HCT116 (cell line): Measurements from ENCODE around the gene BZW2.

Experiments used
- CTCF ChIP-seq, 3 experiments: fragments of 200-600 bp in 1 of 3; sonication (generic) in 1 of 3; IDR thresholded peaks in 2 of 3; conservative IDR thresholded peaks in 1 of 3; 2 replicates each; pipeline ENCODE4 v1.5.1; 2012 to 2017; ENCODE audit warnings: low read depth in 2 of 3, low read length in 2 of 3, antibody characterized with exemption in 1 of 3, borderline replicate concordance in 1 of 3, control low read depth in 1 of 3, mild to moderate bottlenecking in 1 of 3, mixed read lengths in 1 of 3, mixed run types in 1 of 3, moderate library complexity in 1 of 3; ENCODE audit not compliant: insufficient read depth in 1 of 3
- EGR1 ChIP-seq: IDR thresholded peaks from 2 replicates; pipeline ENCODE4 v1.6.1; 2012; ENCODE audit warnings: low read depth
- EZH2 ChIP-seq: fragments of 200-600 bp; sonication (generic); IDR thresholded peaks from 2 replicates; pipeline ENCODE4 v1.6.1; 2017; ENCODE audit warnings: antibody characterized with exemption, mixed run types
- MAX ChIP-seq: IDR thresholded peaks from 2 replicates; pipeline ENCODE4 v1.6.1; 2012
- POLR2A ChIP-seq: IDR thresholded peaks from 2 replicates; pipeline ENCODE4 v1.7.0; 2011; ENCODE audit warnings: borderline replicate concordance; ENCODE audit not compliant: insufficient read depth, insufficient read length; ENCODE audit errors: extremely low read depth
- SIN3A ChIP-seq: IDR thresholded peaks from 2 replicates; pipeline ENCODE4 v1.6.1; 2012; ENCODE audit warnings: low read depth
- SRF ChIP-seq: IDR thresholded peaks from 2 replicates; pipeline ENCODE4 v1.6.1; 2012; ENCODE audit warnings: low read depth
- TCF7L2 ChIP-seq: IDR thresholded peaks from 2 replicates; pipeline ENCODE4 v1.7.0; 2011; ENCODE audit warnings: borderline replicate concordance, inconsistent platforms; ENCODE audit not compliant: insufficient read depth, insufficient read length; ENCODE audit errors: extremely low read depth
- ZFX ChIP-seq: fragments of 450-650 bp; IDR thresholded peaks from 2 replicates; pipeline ENCODE4 v1.6.1; 2017
- ZNF274 ChIP-seq: fragments of 200-500 bp; sonication (Bioruptor generic); IDR thresholded peaks from 2 replicates; pipeline ENCODE4 v1.6.1; 2014; ENCODE audit warnings: mild to moderate bottlenecking, low read depth, low read length, inconsistent platforms

- TF ChIP-seq CTCF (IDR thresholded peaks at IDR 0.05 in 2 of 3, conservative IDR thresholded peaks at IDR 0.05 in 1 of 3; ENCODE audit: borderline replicate concordance in 1 of 3, insufficient read depth in 1 of 3, low read depth in 2 of 3, low read length in 2 of 3) (no peak), POLR2A (no peak), EZH2 (no peak), ZFX (no peak), SIN3A (no peak), TCF7L2 (no peak), EGR1 (no peak), MAX (no peak), ZNF274 (no peak), SRF (no peak)
Measured at GRCh38 chr7:16694806-16695205, 48.8 kb downstream of the BZW2 start.
